Measurements from ENCODE around the gene PDZRN4.

Gene PDZRN4

GRCh38 chr12:41552588-41552987, 364.5 kb downstream of the PDZRN4 start:
- TF ChIP-seq TCF12 (IDR thresholded peaks at IDR 0.05; ENCODE audit: low read depth) (no peak), NFIC (IDR thresholded peaks at IDR 0.05) (peak; percentile 80), REST (IDR thresholded peaks at IDR 0.05; ENCODE audit: low read depth) (no peak), ZBTB7A (IDR thresholded peaks at IDR 0.05; ENCODE audit: low read depth) (no peak), FOXM1 (IDR thresholded peaks at IDR 0.05; ENCODE audit: borderline replicate concordance, low read depth) (no peak)

GRCh38 chr12:41556176-41556575, 368.1 kb downstream of the PDZRN4 start:
- TF ChIP-seq CREB1 (IDR thresholded peaks at IDR 0.05; ENCODE audit: low read depth) (no peak), TCF12 (IDR thresholded peaks at IDR 0.05; ENCODE audit: low read depth) (no peak), EP300 (IDR thresholded peaks at IDR 0.05; ENCODE audit: borderline replicate concordance) (no peak), ZBTB7A (IDR thresholded peaks at IDR 0.05; ENCODE audit: low read depth) (no peak), USF1 (IDR thresholded peaks at IDR 0.05) (no peak), REST (IDR thresholded peaks at IDR 0.05; ENCODE audit: low read depth) (no peak), NFIC (IDR thresholded peaks at IDR 0.05) (no peak), TEAD4 (IDR thresholded peaks at IDR 0.05) (no peak), MAX (IDR thresholded peaks at IDR 0.05) (no peak), RAD21 (IDR thresholded peaks at IDR 0.05; ENCODE audit: low read depth) (no peak), TAF1 (IDR thresholded peaks at IDR 0.05; ENCODE audit: low read depth) (no peak), FOXM1 (IDR thresholded peaks at IDR 0.05; ENCODE audit: borderline replicate concordance, low read depth) (no peak), EGR1 (IDR thresholded peaks at IDR 0.05) (no peak)

GRCh38 chr12:41557344-41557743, 369.2 kb downstream of the PDZRN4 start:
- TF ChIP-seq TAF1 (IDR thresholded peaks at IDR 0.05; ENCODE audit: low read depth) (no peak), TEAD4 (IDR thresholded peaks at IDR 0.05) (no peak), EGR1 (IDR thresholded peaks at IDR 0.05) (no peak), FOXM1 (IDR thresholded peaks at IDR 0.05; ENCODE audit: borderline replicate concordance, low read depth) (no peak), ZBTB7A (IDR thresholded peaks at IDR 0.05; ENCODE audit: low read depth) (no peak), TCF12 (IDR thresholded peaks at IDR 0.05; ENCODE audit: low read depth) (no peak), CREB1 (IDR thresholded peaks at IDR 0.05; ENCODE audit: low read depth) (no peak), REST (IDR thresholded peaks at IDR 0.05; ENCODE audit: low read depth) (no peak), USF1 (IDR thresholded peaks at IDR 0.05) (no peak)

GRCh38 chr12:41558671-41559070, 370.6 kb downstream of the PDZRN4 start:
- TF ChIP-seq ZBTB7A (IDR thresholded peaks at IDR 0.05; ENCODE audit: low read depth) (no peak), EGR1 (IDR thresholded peaks at IDR 0.05) (no peak), TEAD4 (IDR thresholded peaks at IDR 0.05) (no peak), CREB1 (IDR thresholded peaks at IDR 0.05; ENCODE audit: low read depth) (no peak), EP300 (IDR thresholded peaks at IDR 0.05; ENCODE audit: borderline replicate concordance) (no peak), REST (IDR thresholded peaks at IDR 0.05; ENCODE audit: low read depth) (no peak), TAF1 (IDR thresholded peaks at IDR 0.05; ENCODE audit: low read depth) (no peak), FOXM1 (IDR thresholded peaks at IDR 0.05; ENCODE audit: borderline replicate concordance, low read depth) (no peak), MAX (IDR thresholded peaks at IDR 0.05) (no peak), RAD21 (IDR thresholded peaks at IDR 0.05; ENCODE audit: low read depth) (no peak), YY1 (IDR thresholded peaks at IDR 0.05; ENCODE audit: low read depth) (no peak), CEBPB (IDR thresholded peaks at IDR 0.05) (no peak), NFIC (IDR thresholded peaks at IDR 0.05) (no peak), TCF12 (IDR thresholded peaks at IDR 0.05; ENCODE audit: low read depth) (no peak), USF1 (IDR thresholded peaks at IDR 0.05) (no peak)
